CD14-positive monocyte (primary cell): Measurements from ENCODE around the gene CD4. TPM values are rescaled to one million over a fixed set of nuclear protein-coding genes. Genes with fewer than 3 reads are reported as not detected.
"Not testable (repeated sequence)": the region's sequence is repeated elsewhere in the genome, so short reads cannot be mapped to it uniquely, and the experiment has no call there.

Source experiments
- DNase-seq, 3 donors: peaks; one replicate each; pipeline ENCODE4 v3.0.0-alpha.2; 2011 to 2022
- H2AFZ ChIP-seq: 2 replicates; pipeline ENCODE4 v1.6.0; 2012; ENCODE audit warnings: mild to moderate bottlenecking, low read depth, low read length, inconsistent platforms; ENCODE audit not compliant: insufficient read depth, poor library complexity, severe bottlenecking
- H3K27ac ChIP-seq, 2 donors: 1 replicate in 1 of 2; 2 replicates in 1 of 2; pipeline ENCODE4 v1.5.1; 2012 to 2013; ENCODE audit warnings: low read length in 2 of 2, control low read depth in 1 of 2, inconsistent platforms in 1 of 2, low read depth in 1 of 2, mild to moderate bottlenecking in 1 of 2
- H3K27me3 ChIP-seq, 2 donors: one replicate each; pipeline versions ENCODE4 v1.6.0 to v1.6.1; 2011 to 2013; ENCODE audit warnings: low read length in 2 of 2; ENCODE audit not compliant: control insufficient read depth in 2 of 2, insufficient read depth in 2 of 2
- H3K36me3 ChIP-seq, 2 donors: replicated peaks in 1 of 2; 1 replicate in 1 of 2; 2 replicates in 1 of 2; pipeline versions ENCODE4 v1.5.1 to v1.6.1; 2012 to 2013; ENCODE audit warnings: low read length in 2 of 2, control low read depth in 1 of 2, inconsistent platforms in 1 of 2, mild to moderate bottlenecking in 1 of 2; ENCODE audit not compliant: insufficient read depth in 2 of 2, control insufficient read depth in 1 of 2
- H3K4me1 ChIP-seq, 2 donors: 1 replicate in 1 of 2; 2 replicates in 1 of 2; pipeline versions ENCODE4 v1.5.1 to v1.6.1; 2012 to 2013; ENCODE audit warnings: low read length in 2 of 2, control low read depth in 1 of 2, inconsistent platforms in 1 of 2, mild to moderate bottlenecking in 1 of 2, moderate library complexity in 1 of 2; ENCODE audit not compliant: insufficient read depth in 2 of 2, control insufficient read depth in 1 of 2
- H3K4me2 ChIP-seq: replicated peaks from 2 replicates; pipeline ENCODE3; 2012; ENCODE audit warnings: low read length, moderate library complexity, mild to moderate bottlenecking; ENCODE audit not compliant: poor library complexity, severe bottlenecking; ENCODE audit errors: extremely low read depth
- H3K4me3 ChIP-seq, 3 experiments: fragments of 200-600 bp in 1 of 3; sonication (generic) in 1 of 3; replicated peaks in 1 of 3; 1 replicate in 2 of 3; 2 replicates in 1 of 3; pipeline ENCODE4 v1.5.1; 2011 to 2013; ENCODE audit warnings: low read length in 3 of 3, mild to moderate bottlenecking in 3 of 3, control low read depth in 2 of 3, low read depth in 2 of 3, inconsistent platforms in 1 of 3, moderate library complexity in 1 of 3
- H3K79me2 ChIP-seq: 2 replicates; pipeline ENCODE4 v1.6.0; 2012; ENCODE audit warnings: mild to moderate bottlenecking, control low read depth, inconsistent platforms, low read length, moderate library complexity; ENCODE audit not compliant: insufficient read depth
- H3K9ac ChIP-seq: 2 replicates; pipeline ENCODE4 v1.6.0; 2017; ENCODE audit warnings: low read length, mild to moderate bottlenecking; ENCODE audit not compliant: insufficient read depth, poor library complexity, severe bottlenecking
- H3K9me3 ChIP-seq, 2 donors: replicated peaks in 1 of 2; 1 replicate in 1 of 2; 2 replicates in 1 of 2; pipeline versions ENCODE4 v1.5.1 to v1.6.1; 2012 to 2013; ENCODE audit warnings: low read length in 2 of 2, control low read depth in 1 of 2; ENCODE audit not compliant: control insufficient read depth in 1 of 2, insufficient read depth in 1 of 2
- H4K20me1 ChIP-seq: 2 replicates; pipeline ENCODE4 v1.6.0; 2012; ENCODE audit warnings: mild to moderate bottlenecking, low read length, control low read depth, moderate library complexity; ENCODE audit not compliant: insufficient read depth
- H3K27ac Mint-ChIP-seq, 7 donors: one replicate each; pipeline ENCODE4 v1.8.0; 2020; ENCODE audit warnings: mild to moderate bottlenecking in 7 of 7, mixed read lengths in 7 of 7, moderate library complexity in 6 of 7, inconsistent platforms in 2 of 7
- H3K27me3 Mint-ChIP-seq, 3 donors: one replicate each; pipeline ENCODE4 v1.8.0; 2021 to 2022; ENCODE audit warnings: low read depth in 3 of 3, mild to moderate bottlenecking in 3 of 3, mixed read lengths in 3 of 3, moderate library complexity in 3 of 3, inconsistent platforms in 1 of 3
- H3K36me3 Mint-ChIP-seq, 2 donors: one replicate each; pipeline ENCODE4 v1.8.0; 2020; ENCODE audit warnings: mixed read lengths in 2 of 2, inconsistent platforms in 1 of 2, mild to moderate bottlenecking in 1 of 2
- H3K4me1 Mint-ChIP-seq: one replicate; pipeline ENCODE4 v1.8.0; 2020; ENCODE audit warnings: mild to moderate bottlenecking, mixed read lengths
- H3K4me3 Mint-ChIP-seq, 2 donors: one replicate each; pipeline ENCODE4 v1.8.0; 2020; ENCODE audit warnings: mild to moderate bottlenecking in 2 of 2, mixed read lengths in 2 of 2, moderate library complexity in 1 of 2
- H3K9me3 Mint-ChIP-seq, 7 donors: one replicate each; pipeline ENCODE4 v1.8.0; 2020 to 2022; ENCODE audit warnings: mixed read lengths in 7 of 7, mild to moderate bottlenecking in 6 of 7, moderate library complexity in 6 of 7, inconsistent platforms in 2 of 7
- WGBS: methylation state at CpG from one replicate; pipeline ENCODE4 v1.1.5; 2013; ENCODE audit warnings: missing lambda C conversion rate; ENCODE audit not compliant: insufficient coverage; 5-methylcytosine and 5-hydroxymethylcytosine counted together
- intact Hi-C, 2 donors: fragments of 100-400 bp; cut with micrococcal nuclease; formaldehyde crosslinking; loops; one replicate each; pipeline versions ENCODE4 v1.15.0 to v1.15.1; 2023
- polyA minus RNA-seq: library from RNA; depleted of rRNA, polyadenylated mRNA; stranded (reverse); fragments of >200 nt; gene quantifications from 2 replicates; pipeline ENCODE4 v1.2.3, GENCODE V29; 2012
- polyA plus RNA-seq, 3 donors: library from polyadenylated mRNA; depleted of rRNA in 1 of 3; unstranded in 2 of 3; stranded (reverse) in 1 of 3; fragments of 300-500 nt in 2 of 3; fragments of >200 nt in 1 of 3; fragmentation: Illumina TruSeq in 2 of 3; gene quantifications; 1 replicate in 2 of 3; 2 replicates in 1 of 3; pipeline ENCODE4 v1.2.3, GENCODE V29; 2012 to 2021
- total RNA-seq, 12 experiments: library from RNA in 1 of 12; stranded (reverse) in 1 of 12; fragments of 120-200 nt in 1 of 12; gene quantifications; one replicate each; pipeline ENCODE4 v1.2.4 and lab custom pipeline; 2013 to 2026; ENCODE audit warnings: mixed read lengths in 6 of 12, inconsistent platforms in 1 of 12
- TF ChIP-seq, protein P1 (sequence below): fragments of 200-600 bp; IDR thresholded peaks from one replicate; pipeline ENCODE4 v1.8.0; 2022; ENCODE audit warnings: antibody characterized with exemption, mild to moderate bottlenecking

Gene CD4
- total RNA-seq (2013), result 160 TPM
- polyA plus RNA-seq (100 to 1,000 TPM; 261 to 371 (median 269) TPM), polyA minus RNA-seq (160 and 262 TPM in 2 replicates), total RNA-seq (lab: John Stamatoyannopoulos, UW) (49.0 to 304 (median 175) reads per million in 11 experiments)

GRCh38 chr12:6788972-6789924 is at the start of gene CD4:
Gene CD4, plus strand, starts transcription at chr12:6789528. Its CDS starts 10,611 bp downstream, at chr12:6800139.
- peak within 1 kb of the TSS; percentile 94 for H3K27ac ChIP-seq
- no peaks in the 10 kb centered on the region for H3K9me3 Mint-ChIP-seq
- H3K9me3 ChIP-seq, result no peaks in the 10 kb centered on the region
- H3K4me1 ChIP-seq, result peaks cover 84 to 91% of the 10 kb centered on the region in 2 donors
- no peaks in the 10 kb centered on the region for H3K27me3 ChIP-seq
- peaks cover 47% of the 10 kb centered on the region for H3K79me2 ChIP-seq
- H3K4me3 ChIP-seq, result peak within 1 kb of the TSS; percentile 79 to 97 (median 96)
- peaks cover 16% of the 10 kb centered on the region for H4K20me1 ChIP-seq
- H3K36me3 ChIP-seq, result peaks cover 0 to 2% of the 10 kb centered on the region in 2 donors
- H3K27ac Mint-ChIP-seq, result peak within 1 kb of the TSS; percentile 86 to 98 (median 93)
- peak within 1 kb of the TSS; percentile 85 for H3K4me2 ChIP-seq
- peak within 1 kb of the TSS; percentile 81 for H2AFZ ChIP-seq
- TF ChIP-seq, protein P1, sequence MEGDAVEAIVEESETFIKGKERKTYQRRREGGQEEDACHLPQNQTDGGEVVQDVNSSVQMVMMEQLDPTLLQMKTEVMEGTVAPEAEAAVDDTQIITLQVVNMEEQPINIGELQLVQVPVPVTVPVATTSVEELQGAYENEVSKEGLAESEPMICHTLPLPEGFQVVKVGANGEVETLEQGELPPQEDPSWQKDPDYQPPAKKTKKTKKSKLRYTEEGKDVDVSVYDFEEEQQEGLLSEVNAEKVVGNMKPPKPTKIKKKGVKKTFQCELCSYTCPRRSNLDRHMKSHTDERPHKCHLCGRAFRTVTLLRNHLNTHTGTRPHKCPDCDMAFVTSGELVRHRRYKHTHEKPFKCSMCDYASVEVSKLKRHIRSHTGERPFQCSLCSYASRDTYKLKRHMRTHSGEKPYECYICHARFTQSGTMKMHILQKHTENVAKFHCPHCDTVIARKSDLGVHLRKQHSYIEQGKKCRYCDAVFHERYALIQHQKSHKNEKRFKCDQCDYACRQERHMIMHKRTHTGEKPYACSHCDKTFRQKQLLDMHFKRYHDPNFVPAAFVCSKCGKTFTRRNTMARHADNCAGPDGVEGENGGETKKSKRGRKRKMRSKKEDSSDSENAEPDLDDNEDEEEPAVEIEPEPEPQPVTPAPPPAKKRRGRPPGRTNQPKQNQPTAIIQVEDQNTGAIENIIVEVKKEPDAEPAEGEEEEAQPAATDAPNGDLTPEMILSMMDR, result no peak
- peaks cover 0 to 2% (median 0%) of the 10 kb centered on the region in 3 donors for H3K27me3 Mint-ChIP-seq
- 36% methylated on average over 16 of the region's 18 CpGs for WGBS
- peaks cover 7 to 9% of the 10 kb centered on the region in 2 donors for H3K36me3 Mint-ChIP-seq
- H3K4me1 Mint-ChIP-seq, result peaks cover 84% of the 10 kb centered on the region
- intact Hi-C loops, result no loop called here
- DNase-seq, result peak; percentile 59 to 70 (median 62)
- peak within 1 kb of the TSS; percentile 94 to 97 for H3K4me3 Mint-ChIP-seq
- H3K9ac ChIP-seq, result peak within 1 kb of the TSS; percentile 69

- H3K4me1 ChIP-seq, result peaks cover 20 to 23% of the 10 kb centered on the region in 2 donors
- Mint-ChIP-seq H3K36me3 (peaks cover 16% of the 10 kb centered on the region in 2 donors), H3K4me1 (peaks cover 21% of the 10 kb centered on the region)
- DNase-seq, intact Hi-C loops, H3K9me3 ChIP-seq, H3K27ac ChIP-seq, H4K20me1 ChIP-seq, H3K27me3 Mint-ChIP-seq, H3K79me2 ChIP-seq, H2AFZ ChIP-seq, H3K36me3 ChIP-seq, H3K9ac ChIP-seq, H3K4me2 ChIP-seq, H3K27me3 ChIP-seq, H3K4me3 ChIP-seq, H3K4me3 Mint-ChIP-seq, H3K9me3 Mint-ChIP-seq, H3K27ac Mint-ChIP-seq: not testable (repeated sequence)
- WGBS, result no CpG with 5 or more reads among the region's 12 CpGs
Measured at GRCh38 chr12:6742080-6742479, 47.2 kb upstream of the CD4 start.
